GM12875 (cell line): ENCODE results near the gene ESRRG.

Experiments used
- H3K4me3 ChIP-seq: one replicate; pipeline ENCODE4 v1.5.1; 2011; ENCODE audit warnings: low read depth, low read length, control low read depth
- CTCF ChIP-seq: IDR thresholded peaks from 2 replicates; pipeline ENCODE4 v1.5.1; 2011; ENCODE audit warnings: low read depth, mild to moderate bottlenecking, control low read depth, inconsistent platforms, low read length, moderate library complexity, borderline replicate concordance; ENCODE audit not compliant: insufficient read depth

The ESRRG gene

GRCh38 chr1:216580538-216581057, 142.6 kb downstream of the ESRRG start:
- TF ChIP-seq CTCF: no peak
- no peak overlapping the region for H3K4me3 ChIP-seq

GRCh38 chr1:216576234-216576937, 146.8 kb downstream of the ESRRG start:
- no peak for TF ChIP-seq CTCF
- H3K4me3 ChIP-seq: no peak overlapping the region

- no peak overlapping the region for H3K4me3 ChIP-seq
- TF ChIP-seq CTCF: peak; percentile 8; the same call in 1 of the 2 replicates
These were observed 156.5 kb downstream of the ESRRG start for GRCh38 chr1:216566641-216567205.

GRCh38 chr1:216563087-216563486, 160.1 kb downstream of the ESRRG start:
- no peak overlapping the region for H3K4me3 ChIP-seq
- TF ChIP-seq CTCF: no peak

- peak; percentile 23; the same call in 1 of the 2 replicates for TF ChIP-seq CTCF
- H3K4me3 ChIP-seq: no peak overlapping the region
These were observed 160.8 kb downstream of the ESRRG start for GRCh38 chr1:216562383-216562782.

- TF ChIP-seq CTCF: no peak
- no peak overlapping the region for H3K4me3 ChIP-seq
These were observed 162.7 kb downstream of the ESRRG start for GRCh38 chr1:216560527-216560926.

- no peak overlapping the region for H3K4me3 ChIP-seq
- no peak for TF ChIP-seq CTCF
These were observed 163.9 kb downstream of the ESRRG start for GRCh38 chr1:216559359-216559758.
